ENCODE measurements around the gene SNRPD3.

GRCh38 chr22:24595863-24596262 lies 40.1 kb downstream of the SNRPD3 start:
- TF ChIP-seq, protein P1, sequence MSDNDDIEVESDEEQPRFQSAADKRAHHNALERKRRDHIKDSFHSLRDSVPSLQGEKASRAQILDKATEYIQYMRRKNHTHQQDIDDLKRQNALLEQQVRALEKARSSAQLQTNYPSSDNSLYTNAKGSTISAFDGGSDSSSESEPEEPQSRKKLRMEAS (IDR thresholded peaks at IDR 0.05), result no peak
- TF ChIP-seq, protein P2, sequence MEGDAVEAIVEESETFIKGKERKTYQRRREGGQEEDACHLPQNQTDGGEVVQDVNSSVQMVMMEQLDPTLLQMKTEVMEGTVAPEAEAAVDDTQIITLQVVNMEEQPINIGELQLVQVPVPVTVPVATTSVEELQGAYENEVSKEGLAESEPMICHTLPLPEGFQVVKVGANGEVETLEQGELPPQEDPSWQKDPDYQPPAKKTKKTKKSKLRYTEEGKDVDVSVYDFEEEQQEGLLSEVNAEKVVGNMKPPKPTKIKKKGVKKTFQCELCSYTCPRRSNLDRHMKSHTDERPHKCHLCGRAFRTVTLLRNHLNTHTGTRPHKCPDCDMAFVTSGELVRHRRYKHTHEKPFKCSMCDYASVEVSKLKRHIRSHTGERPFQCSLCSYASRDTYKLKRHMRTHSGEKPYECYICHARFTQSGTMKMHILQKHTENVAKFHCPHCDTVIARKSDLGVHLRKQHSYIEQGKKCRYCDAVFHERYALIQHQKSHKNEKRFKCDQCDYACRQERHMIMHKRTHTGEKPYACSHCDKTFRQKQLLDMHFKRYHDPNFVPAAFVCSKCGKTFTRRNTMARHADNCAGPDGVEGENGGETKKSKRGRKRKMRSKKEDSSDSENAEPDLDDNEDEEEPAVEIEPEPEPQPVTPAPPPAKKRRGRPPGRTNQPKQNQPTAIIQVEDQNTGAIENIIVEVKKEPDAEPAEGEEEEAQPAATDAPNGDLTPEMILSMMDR (IDR thresholded peaks at IDR 0.05 in 2 of 3, conservative IDR thresholded peaks at IDR 0.05 in 1 of 3; ENCODE audit: borderline replicate concordance in 1 of 3, insufficient read depth in 1 of 3, low read depth in 2 of 3, low read length in 2 of 3), result no peak
- TF ChIP-seq RAD21 (IDR thresholded peaks at IDR 0.05; ENCODE audit: low read depth) (no peak), EGR1 (IDR thresholded peaks at IDR 0.05; ENCODE audit: low read depth) (no peak), POLR2A (IDR thresholded peaks at IDR 0.05; ENCODE audit: borderline replicate concordance, extremely low read depth, insufficient read depth, insufficient read length) (no peak), REST (IDR thresholded peaks at IDR 0.05; ENCODE audit: low read depth) (no peak)
